HL-60 (cell line): Measurements from ENCODE around the gene IQGAP2.

Experiments used
- CTCF ChIP-seq: IDR thresholded peaks from one replicate; pipeline ENCODE4 v1.5.1; 2011; ENCODE audit warnings: low read length, control low read depth, inconsistent platforms; ENCODE audit not compliant: insufficient read depth
- GABPA ChIP-seq: IDR thresholded peaks from 2 replicates; pipeline ENCODE4 v1.6.1; 2012; ENCODE audit warnings: low read depth
- POLR2AphosphoS5 ChIP-seq: IDR thresholded peaks from 2 replicates; pipeline ENCODE4 v1.6.1; 2012; ENCODE audit warnings: low read depth
- REST ChIP-seq: IDR thresholded peaks from 2 replicates; pipeline ENCODE4 v1.6.1; 2012; ENCODE audit warnings: low read depth; ENCODE audit not compliant: insufficient replicate concordance
- SPI1 ChIP-seq: IDR thresholded peaks from 2 replicates; pipeline ENCODE4 v1.6.1; 2012; ENCODE audit warnings: low read depth, mild to moderate bottlenecking, borderline replicate concordance

- TF ChIP-seq CTCF (no peak), REST (no peak), GABPA (no peak), POLR2AphosphoS5 (no peak), SPI1 (no peak)
Observed at GRCh38 chr5:76521240-76521758, 118.2 kb downstream of the IQGAP2 start.
